Measurements from ENCODE around the gene ARVCF. TPM values are rescaled to one million over a fixed set of nuclear protein-coding genes. Genes with fewer than 3 reads are reported as not detected.
A peak's percentile ranks its signal among the peaks of the same experiment; 100 is the strongest.

ARVCF gene
- total and polyA plus RNA-seq, 8 donors = 18.2 to 40.3 (median 24.4) TPM

- Histone ChIP-seq H3K4me1 (peaks cover 0 to 12% of the 10 kb centered on the region in 2 donors), H3K4me3 (no peak overlapping the region), H3K36me3 (no peaks in the 10 kb centered on the region), H3K27me3 (no peaks in the 10 kb centered on the region), H3K9me3 (no peaks in the 10 kb centered on the region), H3K27ac (peak overlapping the region in 1 of 2 donors; percentile 17)
- DNase-seq (peak in 1 of 4 donors; percentile 74), ATAC-seq (peak; percentile 40)
- intact Hi-C loops (cut with DNase I) = no loop called here
- TF ChIP-seq, protein P1, sequence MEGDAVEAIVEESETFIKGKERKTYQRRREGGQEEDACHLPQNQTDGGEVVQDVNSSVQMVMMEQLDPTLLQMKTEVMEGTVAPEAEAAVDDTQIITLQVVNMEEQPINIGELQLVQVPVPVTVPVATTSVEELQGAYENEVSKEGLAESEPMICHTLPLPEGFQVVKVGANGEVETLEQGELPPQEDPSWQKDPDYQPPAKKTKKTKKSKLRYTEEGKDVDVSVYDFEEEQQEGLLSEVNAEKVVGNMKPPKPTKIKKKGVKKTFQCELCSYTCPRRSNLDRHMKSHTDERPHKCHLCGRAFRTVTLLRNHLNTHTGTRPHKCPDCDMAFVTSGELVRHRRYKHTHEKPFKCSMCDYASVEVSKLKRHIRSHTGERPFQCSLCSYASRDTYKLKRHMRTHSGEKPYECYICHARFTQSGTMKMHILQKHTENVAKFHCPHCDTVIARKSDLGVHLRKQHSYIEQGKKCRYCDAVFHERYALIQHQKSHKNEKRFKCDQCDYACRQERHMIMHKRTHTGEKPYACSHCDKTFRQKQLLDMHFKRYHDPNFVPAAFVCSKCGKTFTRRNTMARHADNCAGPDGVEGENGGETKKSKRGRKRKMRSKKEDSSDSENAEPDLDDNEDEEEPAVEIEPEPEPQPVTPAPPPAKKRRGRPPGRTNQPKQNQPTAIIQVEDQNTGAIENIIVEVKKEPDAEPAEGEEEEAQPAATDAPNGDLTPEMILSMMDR (IDR thresholded peaks at IDR 0.05) = no peak
Measured at GRCh38 chr22:19995611-19996339, 20.8 kb downstream of the ARVCF start.

DNA sequence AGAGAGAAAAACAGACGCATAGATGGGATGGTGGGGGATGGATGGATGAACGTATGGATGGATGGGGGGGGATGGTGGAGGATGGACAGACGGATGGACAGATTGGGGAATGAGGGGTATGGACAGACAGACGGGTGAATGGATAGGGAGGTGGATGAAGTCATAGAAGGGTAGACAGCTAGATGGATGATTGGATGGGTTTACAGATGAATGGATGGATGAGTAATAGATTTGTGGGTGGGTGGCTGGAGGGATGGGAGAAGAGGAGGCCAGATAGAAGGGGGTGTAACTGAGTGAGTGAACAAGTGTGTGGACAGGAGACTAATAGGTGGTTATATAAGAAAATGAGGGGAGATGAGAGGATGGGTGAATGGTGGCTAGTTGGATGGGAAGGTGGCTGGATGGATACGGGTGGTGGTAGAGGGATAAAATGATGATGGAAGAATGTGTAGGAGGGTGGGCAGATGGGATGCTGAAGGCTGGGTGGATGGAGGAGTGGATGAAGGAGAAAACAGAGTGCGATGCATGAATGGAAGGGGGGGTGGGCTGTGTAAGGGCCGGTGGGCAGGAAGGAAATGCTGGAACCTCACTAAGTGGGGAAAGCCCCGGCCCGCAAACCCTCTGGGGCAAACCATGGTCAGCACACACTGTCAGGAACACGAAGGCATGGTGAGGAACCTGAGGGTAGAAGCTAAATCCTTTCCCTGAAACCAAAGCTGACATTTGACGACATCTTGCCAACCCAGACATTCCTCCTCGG is 21.6 kb downstream of the ARVCF start:
- DNase-seq (peak in 1 of 4 donors; percentile 60), ATAC-seq (no peak)
- no peaks in the 10 kb centered on the region for H3K36me3 ChIP-seq
- TF ChIP-seq, protein P1 (IDR thresholded peaks at IDR 0.05) = no peak
- H3K27ac ChIP-seq = no peak overlapping the region
- intact Hi-C loops (cut with DNase I) = no loop called here
- H3K27me3 ChIP-seq = no peaks in the 10 kb centered on the region
- no peak overlapping the region for H3K4me3 ChIP-seq
- H3K9me3 ChIP-seq = no peaks in the 10 kb centered on the region
- peaks cover 0 to 12% of the 10 kb centered on the region in 2 donors for H3K4me1 ChIP-seq

- Histone ChIP-seq H3K27me3 (no peaks in the 10 kb centered on the region), H3K36me3 (no peaks in the 10 kb centered on the region), H3K9me3 (no peaks in the 10 kb centered on the region), H3K4me3 (no peak overlapping the region), H3K4me1 (peaks cover 0 to 11% of the 10 kb centered on the region in 2 donors), H3K27ac (no peak overlapping the region)
- DNase-seq = peak in 1 of 4 donors; percentile 34
- TF ChIP-seq, protein P1 (IDR thresholded peaks at IDR 0.05) = no peak
- no peak for ATAC-seq
- intact Hi-C loops (cut with DNase I) = no loop called here
Measured at GRCh38 chr22:19993926-19994325, 22.7 kb downstream of the ARVCF start.

GRCh38 chr22:19992921-19993355 is 23.7 kb downstream of the ARVCF start:
- TF ChIP-seq, protein P1 (IDR thresholded peaks at IDR 0.05) = no peak

GRCh38 chr22:19992481-19992911 is 24.1 kb downstream of the ARVCF start:
- Histone ChIP-seq H3K4me3 (no peak overlapping the region), H3K27me3 (no peaks in the 10 kb centered on the region), H3K36me3 (no peaks in the 10 kb centered on the region), H3K4me1 (peaks cover 0 to 6% of the 10 kb centered on the region in 2 donors), H3K9me3 (no peaks in the 10 kb centered on the region), H3K27ac (no peak overlapping the region)
- TF ChIP-seq, protein P1 (IDR thresholded peaks at IDR 0.05) = no peak
- ATAC-seq = no peak
- intact Hi-C loops (cut with DNase I) = no loop called here
- peak in 1 of 4 donors; percentile 45 for DNase-seq

More at GRCh38 chr22:19992921-19993355, 23.7 kb downstream of the ARVCF start:
- no peaks in the 10 kb centered on the region for H3K36me3 ChIP-seq
- H3K4me1 ChIP-seq = peaks cover 0 to 6% of the 10 kb centered on the region in 2 donors
- no peaks in the 10 kb centered on the region for H3K27me3 ChIP-seq
- DNase-seq (peak in 1 of 4 donors; percentile 33), ATAC-seq (no peak)
- no peak overlapping the region for H3K27ac ChIP-seq
- intact Hi-C loops (cut with DNase I) = no loop called here
- no peak overlapping the region for H3K4me3 ChIP-seq
- H3K9me3 ChIP-seq = no peaks in the 10 kb centered on the region
